Measurements from ENCODE around the gene TEC.
A peak's percentile ranks its signal among the peaks of the same experiment; 100 is the strongest.

The TEC gene

DNA sequence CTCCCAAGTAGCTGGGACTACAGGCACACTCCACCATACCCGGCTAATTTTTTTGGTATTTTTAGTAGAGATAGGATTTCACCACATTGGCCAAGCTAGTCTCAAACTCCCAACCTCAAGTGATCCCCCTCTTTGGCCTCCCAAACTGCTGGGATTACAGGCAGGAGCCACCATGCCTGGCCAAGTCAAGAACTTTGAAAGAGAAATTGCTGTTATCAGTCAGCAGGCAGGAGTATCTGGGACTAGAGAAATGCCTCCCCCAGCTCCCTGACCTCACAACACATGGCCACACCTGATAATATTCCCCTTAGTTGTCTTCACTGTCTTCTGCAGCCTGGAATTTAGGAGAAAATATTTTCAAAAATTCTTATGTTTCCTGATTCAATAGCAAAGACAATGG lies 143.0 kb downstream of the TEC start:
- no peak for DNase-seq (ENCODE audit: low spot score)

DNA sequence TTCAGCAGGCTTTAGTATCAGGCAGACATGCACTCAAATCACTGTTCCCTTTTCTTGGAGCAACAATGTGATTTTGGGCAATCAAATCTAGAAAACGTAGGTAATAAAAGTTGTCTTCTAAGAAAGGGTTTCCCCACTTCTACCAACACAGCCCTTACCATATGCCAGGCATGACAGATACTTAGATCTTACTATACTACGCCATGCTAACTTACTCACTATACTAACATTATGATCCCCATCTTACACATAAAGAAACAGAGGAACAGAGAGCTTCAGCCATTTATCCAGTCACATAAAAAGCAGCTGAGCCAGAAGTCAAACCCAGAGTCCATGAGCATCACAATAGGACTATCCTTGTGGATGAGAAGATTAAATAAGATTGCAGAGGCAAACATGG lies 144.8 kb downstream of the TEC start:
- no peak for DNase-seq (ENCODE audit: low spot score)

DNA sequence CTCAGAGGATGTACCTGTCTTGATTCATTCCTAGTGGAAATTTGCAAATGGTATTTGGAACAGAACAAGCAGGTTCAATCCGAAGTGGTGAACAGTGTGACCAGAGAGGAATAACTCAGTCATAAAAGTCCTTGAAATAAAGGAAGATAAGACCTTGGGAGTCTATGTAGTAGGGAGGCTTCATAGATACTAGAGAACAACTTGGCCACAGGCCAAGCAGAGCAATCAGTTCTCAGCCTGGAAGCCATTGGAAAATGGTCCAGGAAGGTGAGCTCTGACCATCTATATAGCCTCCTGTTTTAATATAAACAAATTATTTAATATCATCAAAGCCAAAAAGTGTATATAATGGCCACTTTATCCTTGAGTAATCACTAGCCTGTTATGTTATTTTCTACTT lies 146.9 kb downstream of the TEC start:
- DNase-seq (ENCODE audit: low spot score): no peak

DNA sequence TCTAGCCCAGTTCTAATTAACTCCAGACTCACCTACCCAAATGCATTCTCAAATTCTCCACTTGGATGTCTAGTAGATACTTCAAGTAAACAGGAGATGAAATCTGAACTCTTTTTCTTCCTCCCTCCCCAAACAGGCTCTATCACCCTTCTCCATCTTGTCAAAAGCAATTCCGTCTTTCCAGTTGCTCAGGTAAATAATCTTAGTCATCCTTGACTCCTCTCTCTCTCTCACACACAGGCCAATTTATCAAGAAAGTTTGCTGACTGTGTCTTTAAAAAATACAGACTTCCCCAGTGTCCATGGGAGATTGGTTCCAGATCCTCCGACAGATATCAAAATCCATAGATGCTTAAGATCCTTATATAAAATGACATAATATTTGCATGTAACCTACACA lies 148.5 kb downstream of the TEC start:
- DNase-seq (ENCODE audit: low spot score): no peak

DNA sequence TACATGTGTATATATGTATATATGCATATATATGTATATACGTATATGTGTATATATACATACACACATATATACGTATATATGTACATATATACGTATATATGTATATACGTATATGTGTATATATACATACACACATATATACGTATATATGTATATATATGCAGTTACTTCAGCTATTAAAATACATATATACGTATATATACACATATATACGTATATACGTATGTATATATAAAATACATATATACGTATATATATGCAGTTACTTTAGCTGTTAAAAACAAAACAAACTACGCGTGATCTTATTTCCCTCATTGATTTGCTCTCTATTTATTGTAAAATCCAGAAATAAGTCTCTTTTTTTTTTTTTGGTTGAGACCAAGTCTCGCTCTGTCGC lies 149.5 kb downstream of the TEC start:
- DNase-seq (ENCODE audit: low spot score): no peak

DNA sequence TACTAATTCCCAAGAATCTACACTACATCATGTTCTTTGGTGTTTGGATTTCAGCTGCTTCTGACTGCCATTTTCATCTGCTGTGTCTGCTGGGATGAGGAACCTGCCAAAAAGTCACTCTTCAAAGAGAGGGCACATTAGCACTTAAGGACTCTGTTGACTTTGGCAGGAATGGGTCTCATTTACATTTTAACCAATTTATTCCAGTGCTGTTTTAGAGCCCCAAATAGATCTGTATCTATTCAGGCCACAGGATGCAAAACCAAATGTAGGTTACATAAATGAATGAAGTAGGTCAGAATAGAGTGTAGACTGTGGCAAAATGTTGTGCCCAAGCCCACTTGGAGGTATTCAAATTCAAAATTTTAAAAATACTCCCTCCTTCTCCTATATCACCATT lies 150.0 kb downstream of the TEC start:
- DNase-seq (ENCODE audit: low spot score): no peak

DNA sequence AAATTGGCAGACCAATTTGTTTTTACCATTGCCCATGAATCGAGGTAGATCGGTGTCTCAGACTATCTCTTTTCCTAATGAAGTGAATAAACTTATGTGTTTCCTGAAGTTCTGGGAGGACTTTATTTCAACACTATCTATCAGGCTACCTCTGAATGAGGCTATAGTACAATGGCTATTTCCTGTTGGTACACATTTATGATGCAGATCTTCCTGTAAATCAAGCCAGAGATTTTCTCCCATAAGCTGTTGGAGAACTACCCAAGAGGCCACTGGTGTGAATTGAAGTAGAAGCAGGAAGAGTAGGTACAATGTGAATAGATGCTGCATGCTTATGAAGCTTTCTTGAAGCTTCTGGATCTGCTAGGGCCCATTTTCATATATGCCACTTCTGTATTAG lies 151.6 kb downstream of the TEC start:
- no peak for DNase-seq (ENCODE audit: low spot score)

DNA sequence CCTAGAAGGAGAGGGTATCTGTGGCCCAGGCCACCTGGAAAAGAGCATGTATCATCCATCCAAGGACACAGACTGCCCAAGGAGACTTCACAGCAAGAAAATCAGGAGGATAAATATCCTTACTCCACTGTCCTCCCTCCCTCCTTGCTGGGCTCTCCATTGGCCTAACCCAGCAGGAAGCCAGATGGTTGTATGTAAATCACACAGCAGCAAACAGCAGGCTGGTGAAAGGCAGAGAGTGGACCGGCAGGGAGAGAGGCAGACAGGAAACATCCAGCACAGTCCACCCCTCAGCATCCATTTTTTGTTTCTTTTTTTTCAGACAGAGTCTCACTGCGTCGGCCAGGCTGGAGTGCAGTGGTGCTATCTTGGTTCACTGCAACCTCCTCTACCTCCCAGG lies 153.1 kb downstream of the TEC start:
- no peak for DNase-seq (ENCODE audit: low spot score)

DNA sequence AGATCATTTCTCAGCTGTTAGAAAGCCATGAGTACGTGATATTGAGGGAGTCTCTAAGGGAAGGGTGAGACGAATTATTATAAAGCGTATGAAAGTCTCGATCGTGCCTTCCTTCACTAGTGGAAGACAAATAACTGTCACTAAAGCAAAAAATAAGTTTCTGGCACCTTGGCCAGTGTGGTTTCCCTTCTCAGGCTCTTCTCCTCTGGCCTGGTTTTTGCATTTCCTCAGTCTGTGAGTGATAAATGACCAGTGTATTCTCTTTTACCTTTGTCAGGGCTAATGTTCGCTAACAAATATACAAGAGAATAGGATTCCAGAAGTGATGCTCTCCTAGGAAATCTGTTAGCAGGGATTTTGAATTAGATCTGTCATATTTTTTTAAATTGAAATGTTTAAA lies 155.2 kb downstream of the TEC start:
- DNase-seq (ENCODE audit: low spot score): no peak

DNA sequence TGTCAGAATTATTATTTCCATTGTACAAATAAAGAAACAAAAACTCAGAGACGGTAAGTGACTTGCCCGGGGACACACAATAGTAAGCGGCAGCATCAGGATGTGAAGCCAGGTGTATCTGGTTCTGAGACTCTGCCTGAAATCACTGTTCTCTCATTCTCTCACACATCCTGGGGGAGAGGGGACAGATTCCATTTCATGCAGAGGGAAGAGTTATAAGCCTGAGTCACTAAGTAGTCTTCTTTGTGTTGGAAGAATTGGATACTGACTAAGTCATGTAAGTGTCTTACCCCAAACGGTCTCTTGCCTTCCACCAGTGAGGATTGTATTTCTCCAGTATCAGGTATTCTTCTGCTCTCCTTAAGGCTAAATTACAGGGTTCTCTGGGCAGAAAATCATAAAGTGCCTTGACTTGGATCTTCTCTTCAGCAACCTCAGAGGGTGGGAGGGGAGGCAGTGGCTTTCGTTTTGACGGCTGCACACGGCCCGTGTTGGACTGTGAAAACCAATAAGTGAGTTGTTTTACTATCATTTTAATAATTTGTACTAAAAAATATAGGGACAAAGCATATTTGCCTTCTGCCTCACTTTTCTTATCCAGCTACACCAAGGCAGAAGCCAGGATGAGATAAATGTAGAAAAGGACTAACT lies 157.5 kb downstream of the TEC start:
- no peak for DNase-seq (ENCODE audit: low spot score)

DNA sequence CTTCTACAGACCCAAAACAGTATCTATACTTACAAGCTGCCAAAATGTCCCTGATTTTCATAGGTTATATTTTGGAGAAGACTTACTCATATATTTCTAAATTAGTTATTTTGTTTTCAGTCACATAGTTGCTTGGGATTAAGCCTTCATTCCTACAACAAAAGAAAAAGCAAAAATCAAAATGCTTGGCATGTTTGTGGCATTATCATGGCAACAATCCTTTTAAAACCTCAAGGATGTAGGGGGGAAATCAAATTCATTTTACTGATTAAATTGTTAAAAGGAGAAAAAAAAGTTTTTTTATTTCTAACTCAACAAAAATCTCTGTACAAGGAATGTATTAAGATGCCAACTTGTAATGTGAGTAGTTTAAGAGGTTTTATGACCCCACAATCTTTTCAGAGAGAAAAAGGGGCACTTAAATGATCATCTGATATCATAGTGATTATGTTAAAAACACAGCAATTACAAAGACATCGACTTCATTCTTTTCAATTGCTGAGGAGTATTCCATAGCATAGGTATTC lies 159.1 kb downstream of the TEC start:
- DNase-seq (ENCODE audit: low spot score): no peak

DNA sequence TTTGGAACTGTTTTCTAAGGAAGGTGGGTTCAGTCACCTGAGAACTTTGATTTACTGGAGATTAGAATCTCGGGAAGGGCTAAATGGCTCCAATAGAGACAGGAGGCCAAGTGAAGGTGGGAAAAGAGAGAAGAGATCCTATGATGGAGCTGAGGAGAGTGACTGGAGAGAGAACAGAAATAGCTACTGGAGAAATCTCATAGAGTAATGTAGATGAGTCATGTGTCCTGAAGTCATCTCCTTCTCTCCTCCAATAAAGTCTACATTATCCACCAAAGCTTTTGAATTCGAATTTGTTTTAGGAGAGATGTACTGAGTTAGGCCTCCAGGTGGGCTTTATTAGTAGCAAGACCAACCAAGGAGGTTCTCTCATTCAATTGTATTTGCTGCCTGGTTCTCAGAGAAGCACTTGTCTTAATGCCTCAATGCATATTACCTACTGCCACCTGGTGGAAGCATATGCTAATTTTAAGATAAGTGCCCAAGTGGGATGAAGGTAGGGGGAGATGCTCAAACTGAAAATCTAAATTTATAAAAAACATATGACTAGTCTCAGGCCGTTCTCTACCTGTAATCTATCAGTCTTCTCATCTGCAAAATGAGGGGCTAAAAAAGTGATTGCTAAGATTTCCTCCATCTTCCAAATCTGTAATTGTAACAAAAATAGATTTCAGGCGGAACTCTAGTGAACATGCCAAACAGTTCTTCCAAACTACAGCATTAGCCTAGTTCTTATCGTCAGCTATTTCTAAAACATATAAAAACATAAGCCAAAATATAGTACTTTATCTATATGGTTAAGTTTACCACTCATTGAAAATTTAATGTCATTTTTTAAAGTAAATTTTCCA lies 160.0 kb downstream of the TEC start:
- DNase-seq (ENCODE audit: low spot score): peak; percentile 76

DNA sequence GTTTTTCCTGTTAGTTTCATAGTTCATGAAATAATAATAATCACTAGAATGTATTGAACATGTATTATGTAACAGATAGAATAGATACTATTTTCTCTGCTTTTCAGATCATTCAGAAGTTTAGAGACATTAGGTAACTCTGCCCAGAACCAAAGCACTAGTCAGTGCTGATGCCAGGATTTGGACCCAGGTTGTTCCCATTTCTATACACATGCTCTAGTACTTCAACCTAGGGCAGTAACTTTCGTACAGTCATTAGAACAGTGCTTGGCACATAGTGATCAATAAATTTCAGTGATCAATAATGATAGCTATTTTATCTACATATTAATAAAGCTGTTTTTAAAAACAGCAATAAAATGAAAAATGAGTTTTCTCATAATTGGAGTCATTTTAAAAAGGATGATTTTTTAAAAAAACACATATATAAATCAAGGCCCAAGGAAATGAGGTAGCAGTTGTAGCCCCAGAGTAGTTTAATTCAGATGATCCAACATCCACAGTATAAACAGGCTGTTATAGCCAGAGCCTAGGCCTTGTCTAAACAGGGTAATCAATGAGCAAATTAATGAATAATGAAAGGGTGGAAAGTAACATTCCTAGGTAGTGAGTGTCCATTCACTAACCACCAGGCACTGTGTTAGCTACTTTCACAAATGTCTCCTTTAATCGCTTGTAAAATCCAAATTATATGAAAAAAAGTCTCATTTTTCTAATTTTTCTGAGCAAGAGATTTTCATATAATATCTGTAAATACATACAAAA lies 161.1 kb downstream of the TEC start:
- DNase-seq (ENCODE audit: low spot score): no peak

DNA sequence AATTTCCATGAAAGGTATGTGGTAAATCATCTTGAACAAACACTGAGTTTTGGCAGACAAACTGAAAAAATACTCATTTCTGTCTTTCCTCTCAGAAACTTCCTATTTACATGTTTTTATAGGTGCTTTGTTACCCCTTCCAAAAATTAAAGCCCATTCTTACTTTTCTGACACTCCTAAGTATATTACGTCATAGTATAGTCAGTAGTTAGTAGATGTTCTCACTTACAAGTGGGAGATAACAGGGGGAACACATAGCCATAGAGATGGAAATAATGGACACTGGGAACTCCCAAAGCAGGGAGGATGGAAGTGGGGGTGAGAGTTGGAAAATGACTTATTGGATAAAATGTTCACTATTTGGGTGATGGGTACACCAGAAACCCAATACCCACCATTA lies 164.4 kb downstream of the TEC start:
- DNase-seq (ENCODE audit: low spot score): no peak

DNA sequence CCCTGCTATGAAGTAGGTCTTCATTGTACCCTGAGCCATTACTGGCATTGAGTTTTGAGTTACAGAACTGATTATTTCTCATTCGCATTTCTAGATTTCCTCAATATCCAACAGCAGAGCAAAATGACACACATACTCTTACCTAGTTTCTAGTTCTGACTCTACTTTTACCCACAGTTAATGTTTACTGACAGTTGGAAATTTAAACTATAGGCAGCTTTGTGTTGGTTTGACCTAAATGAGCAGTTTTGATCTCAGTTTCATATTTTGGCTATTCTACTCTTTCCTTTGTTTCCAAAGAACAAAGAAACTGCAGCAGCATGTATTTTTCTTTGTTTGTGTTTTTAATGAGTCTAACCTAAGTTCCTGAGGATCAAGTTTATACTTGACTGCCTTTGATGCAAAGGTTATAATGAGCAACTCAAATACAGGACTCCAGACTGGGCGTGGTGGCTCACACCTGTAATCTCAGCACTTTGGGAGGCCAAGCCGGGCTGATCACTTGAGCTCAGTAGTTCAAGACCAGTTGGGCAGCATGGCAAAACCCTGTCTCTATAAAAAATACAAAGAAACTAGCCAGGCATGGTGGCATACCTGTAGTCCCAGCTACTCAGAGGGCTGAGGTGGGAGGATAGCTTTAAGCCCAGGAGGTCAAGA lies 166.0 kb downstream of the TEC start:
- no peak for DNase-seq (ENCODE audit: low spot score)

DNA sequence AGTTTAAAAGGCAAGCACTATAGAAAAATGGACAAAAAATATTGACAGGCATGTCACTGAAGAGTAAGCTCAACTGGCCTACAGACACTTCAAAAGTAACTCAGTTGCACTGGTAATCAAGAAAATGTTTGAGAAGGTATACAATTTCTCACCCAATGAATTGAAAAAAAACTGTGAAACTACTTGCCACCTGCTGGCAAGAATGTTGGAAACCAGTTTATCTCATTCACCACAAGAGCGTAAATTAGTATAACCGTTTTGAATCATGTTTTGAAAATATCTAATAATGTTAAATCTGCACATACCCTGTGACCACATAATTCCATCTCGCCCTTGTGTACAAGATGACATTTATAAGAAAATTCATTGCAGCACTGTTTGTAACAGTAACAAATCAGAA lies 167.3 kb downstream of the TEC start:
- peak; percentile 20 for DNase-seq (ENCODE audit: low spot score)

DNA sequence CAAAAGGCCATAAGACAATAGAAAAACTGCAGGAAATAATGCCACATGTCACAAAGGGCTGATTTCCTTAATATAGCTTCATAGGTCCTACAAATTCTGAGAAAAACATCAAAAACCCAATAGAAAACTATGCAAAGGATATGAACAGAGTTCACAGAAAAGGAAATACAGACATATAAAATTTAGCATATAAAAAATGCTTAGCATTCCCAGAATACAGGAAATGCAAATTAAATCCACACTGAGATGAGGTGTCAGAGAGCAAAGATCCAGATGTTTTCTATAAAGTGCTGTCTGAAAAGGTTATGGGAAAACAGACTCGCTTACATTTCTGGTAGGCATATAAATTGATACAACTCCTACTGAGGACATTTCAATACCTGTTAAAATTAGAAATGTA lies 169.4 kb downstream of the TEC start:
- no peak for DNase-seq (ENCODE audit: low spot score)

DNA sequence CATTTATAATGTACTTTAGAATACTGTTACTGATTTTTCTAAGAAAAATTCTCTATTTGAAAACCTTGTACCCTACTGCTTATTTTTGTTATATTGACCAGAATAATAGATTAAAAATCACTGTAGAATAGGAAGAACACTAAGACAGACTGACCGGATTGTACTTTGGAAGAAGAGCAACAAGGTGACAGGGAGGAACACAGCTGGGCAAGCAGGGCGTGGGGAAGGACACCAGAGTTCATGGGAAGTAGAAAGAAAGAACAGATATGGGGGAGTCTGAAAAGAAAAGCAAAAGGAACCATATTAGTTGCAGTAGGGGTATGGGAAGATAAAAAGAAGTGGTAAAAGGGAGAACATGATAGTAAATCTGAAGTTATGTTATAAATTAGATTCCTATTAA lies 174.2 kb downstream of the TEC start:
- no peak for DNase-seq (ENCODE audit: low spot score)

DNA sequence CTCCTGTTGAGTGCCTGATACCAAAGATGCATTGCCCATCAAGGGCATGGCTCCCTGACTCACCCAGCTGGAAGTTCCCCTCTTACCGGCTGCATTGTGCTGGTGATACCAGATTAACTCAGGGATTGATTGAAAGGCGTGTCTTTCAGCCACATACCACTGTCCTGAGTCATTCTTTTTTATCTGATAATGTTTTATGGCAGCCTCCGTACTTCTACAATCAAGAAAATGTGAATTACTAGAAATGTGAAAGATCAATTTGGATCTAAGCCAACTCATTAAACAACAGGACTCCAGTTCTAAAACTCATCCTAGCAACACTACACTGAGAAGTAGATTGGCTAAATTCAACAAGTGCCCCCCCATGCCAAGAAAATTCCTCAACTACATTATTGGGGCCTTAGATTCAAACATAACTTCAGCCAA lies 175.6 kb downstream of the TEC start:
- no peak for DNase-seq (ENCODE audit: low spot score)

DNA sequence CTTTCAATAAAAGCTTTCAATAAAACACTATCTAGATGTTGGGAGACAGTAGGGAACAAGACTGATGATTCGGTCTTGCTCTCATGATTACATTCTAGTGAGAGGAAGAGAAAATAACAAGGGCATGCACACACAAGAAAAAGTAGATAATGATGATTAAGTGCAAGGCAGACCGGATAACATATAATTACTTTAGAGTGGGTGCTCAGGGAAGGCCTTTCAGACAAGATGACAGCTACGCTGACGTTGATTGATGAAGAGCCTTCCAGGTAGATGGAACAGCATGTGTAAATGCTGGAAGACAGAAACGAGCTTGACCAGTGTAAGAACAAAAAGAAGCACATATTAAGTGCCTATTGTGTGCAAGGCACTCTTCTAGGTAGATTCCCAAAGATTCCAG lies 179.0 kb downstream of the TEC start:
- no peak for DNase-seq (ENCODE audit: low spot score)

DNA sequence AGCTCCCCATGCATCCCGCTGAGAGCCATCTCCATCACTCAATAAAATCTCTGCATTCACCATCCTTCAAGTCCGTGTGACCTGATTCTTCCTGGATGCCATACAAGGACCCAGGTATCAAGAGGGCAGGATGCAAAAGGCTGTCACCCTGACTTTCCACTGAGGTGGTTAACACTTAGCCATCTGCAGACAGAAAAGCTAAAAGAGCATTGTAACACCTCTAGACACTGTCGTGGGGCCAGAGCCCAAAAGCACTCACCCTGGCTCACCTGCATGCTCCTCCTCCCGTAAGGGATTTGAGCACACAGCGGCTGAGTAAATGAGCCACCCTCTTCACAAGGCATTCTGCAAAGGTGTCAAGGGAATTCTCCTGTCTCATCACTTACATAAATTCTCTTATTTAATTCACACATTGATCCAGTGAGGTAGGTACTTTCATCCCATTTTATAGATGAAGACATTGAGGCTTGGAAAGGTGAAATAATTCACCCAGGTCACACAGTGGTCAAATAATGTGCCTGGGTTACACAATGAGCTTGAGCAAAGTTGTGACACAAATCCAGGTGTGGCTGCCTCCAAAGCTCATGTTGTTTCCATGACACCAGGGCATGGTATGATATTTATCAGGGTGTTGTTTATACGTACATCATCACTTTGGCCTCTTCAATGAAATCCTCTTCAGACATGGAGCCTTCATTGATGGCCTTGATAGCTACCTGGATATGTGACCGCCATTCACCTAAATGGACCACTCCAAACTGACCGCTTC lies 183.6 kb downstream of the TEC start:
- no peak for DNase-seq (ENCODE audit: low spot score)
